Astrocyte (in vitro differentiated cells and primary cell): ENCODE measurements around the gene PTPRM.

ENCODE experiments used
- EZH2 ChIP-seq: IDR thresholded peaks from 2 replicates; pipeline ENCODE4 v1.6.1; 2012; ENCODE audit warnings: mild to moderate bottlenecking, low read length, inconsistent platforms; ENCODE audit not compliant: insufficient read depth
- TF ChIP-seq, protein P1 (sequence below): IDR thresholded peaks from 2 replicates; pipeline ENCODE4 v1.5.1; 2011; ENCODE audit warnings: low read depth, mild to moderate bottlenecking, inconsistent platforms, low read length, moderate library complexity; ENCODE audit not compliant: insufficient read depth

DNA sequence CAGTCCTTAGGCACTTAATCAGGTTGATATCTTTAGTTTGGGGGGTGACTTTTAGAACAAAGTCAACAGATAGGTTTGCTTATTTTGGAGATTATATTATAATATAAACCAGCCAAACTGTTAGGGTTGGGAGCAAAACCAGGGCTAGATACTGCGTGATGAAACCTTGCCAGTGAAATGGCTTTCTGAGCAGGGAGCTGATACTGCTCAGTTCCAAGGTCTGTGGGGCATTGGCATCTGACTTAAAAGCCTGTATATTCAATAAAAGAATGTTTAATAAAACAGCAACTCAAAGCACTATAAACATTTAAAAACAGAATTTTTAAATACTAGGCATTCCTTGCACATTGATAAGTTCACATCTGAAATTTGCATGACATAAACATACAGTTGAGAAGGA is 19.3 kb downstream of the PTPRM start:
- TF ChIP-seq, protein P1, sequence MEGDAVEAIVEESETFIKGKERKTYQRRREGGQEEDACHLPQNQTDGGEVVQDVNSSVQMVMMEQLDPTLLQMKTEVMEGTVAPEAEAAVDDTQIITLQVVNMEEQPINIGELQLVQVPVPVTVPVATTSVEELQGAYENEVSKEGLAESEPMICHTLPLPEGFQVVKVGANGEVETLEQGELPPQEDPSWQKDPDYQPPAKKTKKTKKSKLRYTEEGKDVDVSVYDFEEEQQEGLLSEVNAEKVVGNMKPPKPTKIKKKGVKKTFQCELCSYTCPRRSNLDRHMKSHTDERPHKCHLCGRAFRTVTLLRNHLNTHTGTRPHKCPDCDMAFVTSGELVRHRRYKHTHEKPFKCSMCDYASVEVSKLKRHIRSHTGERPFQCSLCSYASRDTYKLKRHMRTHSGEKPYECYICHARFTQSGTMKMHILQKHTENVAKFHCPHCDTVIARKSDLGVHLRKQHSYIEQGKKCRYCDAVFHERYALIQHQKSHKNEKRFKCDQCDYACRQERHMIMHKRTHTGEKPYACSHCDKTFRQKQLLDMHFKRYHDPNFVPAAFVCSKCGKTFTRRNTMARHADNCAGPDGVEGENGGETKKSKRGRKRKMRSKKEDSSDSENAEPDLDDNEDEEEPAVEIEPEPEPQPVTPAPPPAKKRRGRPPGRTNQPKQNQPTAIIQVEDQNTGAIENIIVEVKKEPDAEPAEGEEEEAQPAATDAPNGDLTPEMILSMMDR = no peak
- TF ChIP-seq EZH2 = no peak
